NCI-H345 treated with DMSO at 0.1 percent for 48 hours (cell line): ENCODE data around the gene IL17RA.

Source experiments
- DNase-seq: peaks from one replicate; lab custom pipeline; 2025; ENCODE audit not compliant: unreplicated experiment; lab: John Stamatoyannopoulos, UW

Gene IL17RA

GRCh38 chr22:17083811-17084441 lies 874 bp upstream of the IL17RA start:
- no peak for DNase-seq

GRCh38 chr22:17085277-17086181 lies 729 bp downstream of the IL17RA start:
- no peak for DNase-seq

GRCh38 chr22:17086296-17086695 lies 1.5 kb downstream of the IL17RA start:
- no peak for DNase-seq

- no peak for DNase-seq
These were observed 2.1 kb downstream of the IL17RA start for GRCh38 chr22:17086788-17087497.

- no peak for DNase-seq
These were observed 2.8 kb downstream of the IL17RA start for GRCh38 chr22:17087498-17088131.

- no peak for DNase-seq
These were observed 5.8 kb downstream of the IL17RA start for GRCh38 chr22:17090550-17090949.

- no peak for DNase-seq
These were observed 7.1 kb downstream of the IL17RA start for GRCh38 chr22:17091851-17092250.

- DNase-seq, result no peak
These were observed 8.3 kb downstream of the IL17RA start for GRCh38 chr22:17093081-17093480.

GRCh38 chr22:17095538-17095937 lies 10.7 kb downstream of the IL17RA start:
- DNase-seq, result no peak

- DNase-seq, result no peak
These were observed 11.3 kb downstream of the IL17RA start for GRCh38 chr22:17096071-17096470.

- DNase-seq, result no peak
These were observed 12.3 kb downstream of the IL17RA start for GRCh38 chr22:17097062-17097461.

GRCh38 chr22:17097701-17098100 lies 12.9 kb downstream of the IL17RA start:
- DNase-seq, result no peak

- no peak for DNase-seq
These were observed 13.6 kb downstream of the IL17RA start for GRCh38 chr22:17098379-17098819.

- DNase-seq, result no peak
These were observed 15.8 kb downstream of the IL17RA start for GRCh38 chr22:17100621-17101020.

- DNase-seq, result no peak
These were observed 16.9 kb downstream of the IL17RA start for GRCh38 chr22:17101475-17102296.

- DNase-seq, result no peak
These were observed 17.5 kb downstream of the IL17RA start for GRCh38 chr22:17102297-17102667.

GRCh38 chr22:17103351-17103750 lies 18.6 kb downstream of the IL17RA start:
- DNase-seq, result no peak

GRCh38 chr22:17104336-17104935 lies 19.6 kb downstream of the IL17RA start:
- no peak for DNase-seq

- DNase-seq, result no peak
These were observed 20.6 kb downstream of the IL17RA start for GRCh38 chr22:17105143-17106129.
